Stimulated activated memory B cell treated with anti-CD40 and anti-IgM and Interleukin-4, amounts not matched to agents 10 μg/mL and 1 μg/mL and 100 μg/mL, for 72 hours (primary cell): ENCODE data around the gene RHBG.
"Not testable (repeated sequence)": the region's sequence is repeated elsewhere in the genome, so short reads cannot be mapped to it uniquely, and the experiment has no call there.

ENCODE experiments used
- ATAC-seq: fragments of 150-1000 bp; cut with Tn5 transposase; 2 replicates; pipeline ENCODE4 v1.10.0; 2021
- H3K27ac Mint-ChIP-seq: one replicate; pipeline ENCODE4 v1.8.0; 2022; ENCODE audit warnings: mild to moderate bottlenecking, mixed read lengths
- H3K27me3 Mint-ChIP-seq: one replicate; pipeline ENCODE4 v1.8.0; 2022; ENCODE audit warnings: mixed read lengths
- H3K36me3 Mint-ChIP-seq: one replicate; pipeline ENCODE4 v1.8.0; 2022; ENCODE audit warnings: mixed read lengths
- H3K4me1 Mint-ChIP-seq: one replicate; pipeline ENCODE4 v1.8.0; 2022; ENCODE audit warnings: mixed read lengths
- H3K4me3 Mint-ChIP-seq: one replicate; pipeline ENCODE4 v1.8.0; 2022; ENCODE audit warnings: mild to moderate bottlenecking, moderate library complexity, mixed read lengths
- H3K9me3 Mint-ChIP-seq: one replicate; pipeline ENCODE4 v1.8.0; 2022; ENCODE audit warnings: mixed read lengths

RHBG gene

GRCh38 chr1:156356262-156356874 lies 12.6 kb upstream of the RHBG start:
- Mint-ChIP-seq H3K4me1 (peaks cover 9% of the 10 kb centered on the region), H3K4me3 (no peak overlapping the region), H3K27ac (no peak overlapping the region), H3K27me3 (peaks cover 47% of the 10 kb centered on the region), H3K36me3 (no peaks in the 10 kb centered on the region), H3K9me3 (no peaks in the 10 kb centered on the region)
- ATAC-seq: no peak

- H3K27me3 Mint-ChIP-seq: peaks cover 47% of the 10 kb centered on the region
- no peak overlapping the region for H3K4me3 Mint-ChIP-seq
- no peak overlapping the region for H3K27ac Mint-ChIP-seq
- no peaks in the 10 kb centered on the region for H3K36me3 Mint-ChIP-seq
- H3K9me3 Mint-ChIP-seq: no peaks in the 10 kb centered on the region
- ATAC-seq: peak; percentile 86
- peaks cover 9% of the 10 kb centered on the region for H3K4me1 Mint-ChIP-seq
Observed at GRCh38 chr1:156356875-156357534, 12.0 kb upstream of the RHBG start.

- no peak overlapping the region for H3K27ac Mint-ChIP-seq
- H3K4me1 Mint-ChIP-seq: peaks cover 9% of the 10 kb centered on the region
- no peak overlapping the region for H3K4me3 Mint-ChIP-seq
Observed at GRCh38 chr1:156357977-156358376, 11.0 kb upstream of the RHBG start.

GRCh38 chr1:156358641-156359040 lies 10.4 kb upstream of the RHBG start:
- no peaks in the 10 kb centered on the region for H3K9me3 Mint-ChIP-seq
- H3K27ac Mint-ChIP-seq: no peak overlapping the region
- ATAC-seq: peak; percentile 28
- no peaks in the 10 kb centered on the region for H3K36me3 Mint-ChIP-seq
- H3K27me3 Mint-ChIP-seq: peaks cover 47% of the 10 kb centered on the region
- H3K4me3 Mint-ChIP-seq: no peak overlapping the region
- H3K4me1 Mint-ChIP-seq: peaks cover 9% of the 10 kb centered on the region

More at GRCh38 chr1:156357977-156358376, 11.0 kb upstream of the RHBG start:
- Mint-ChIP-seq H3K36me3 (no peaks in the 10 kb centered on the region), H3K9me3 (no peaks in the 10 kb centered on the region), H3K27me3 (peaks cover 47% of the 10 kb centered on the region)
- ATAC-seq: no peak

GRCh38 chr1:156359249-156359648 lies 9.8 kb upstream of the RHBG start:
- no peak overlapping the region for H3K27ac Mint-ChIP-seq
- H3K4me3 Mint-ChIP-seq: no peak overlapping the region
- no peaks in the 10 kb centered on the region for H3K36me3 Mint-ChIP-seq
- H3K27me3 Mint-ChIP-seq: peaks cover 51% of the 10 kb centered on the region
- no peaks in the 10 kb centered on the region for H3K9me3 Mint-ChIP-seq
- no peak for ATAC-seq
- peaks cover 9% of the 10 kb centered on the region for H3K4me1 Mint-ChIP-seq

GRCh38 chr1:156359973-156360372 lies 9.0 kb upstream of the RHBG start:
- no peaks in the 10 kb centered on the region for H3K9me3 Mint-ChIP-seq
- H3K4me3 Mint-ChIP-seq: no peak overlapping the region
- no peak overlapping the region for H3K27ac Mint-ChIP-seq
- H3K36me3 Mint-ChIP-seq: no peaks in the 10 kb centered on the region
- peaks cover 58% of the 10 kb centered on the region for H3K27me3 Mint-ChIP-seq
- H3K4me1 Mint-ChIP-seq: peaks cover 9% of the 10 kb centered on the region
- ATAC-seq: no peak

GRCh38 chr1:156360534-156360933 lies 8.5 kb upstream of the RHBG start:
- Mint-ChIP-seq H3K27me3 (peaks cover 61% of the 10 kb centered on the region), H3K9me3 (no peaks in the 10 kb centered on the region), H3K27ac (no peak overlapping the region), H3K36me3 (no peaks in the 10 kb centered on the region), H3K4me3 (no peak overlapping the region), H3K4me1 (peaks cover 9% of the 10 kb centered on the region)
- no peak for ATAC-seq

GRCh38 chr1:156365754-156366153 lies 3.3 kb upstream of the RHBG start:
- Mint-ChIP-seq H3K27ac (no peak overlapping the region), H3K9me3 (no peaks in the 10 kb centered on the region), H3K4me1 (peaks cover 8% of the 10 kb centered on the region), H3K4me3 (no peak overlapping the region), H3K27me3 (peaks cover 59% of the 10 kb centered on the region), H3K36me3 (no peaks in the 10 kb centered on the region)
- ATAC-seq: no peak

- ATAC-seq: no peak
- no peak overlapping the region for H3K27ac Mint-ChIP-seq
Observed at GRCh38 chr1:156366378-156367166, 2.4 kb upstream of the RHBG start.

GRCh38 chr1:156367383-156368156 lies 1.4 kb upstream of the RHBG start:
- H3K4me1 Mint-ChIP-seq: peaks cover 8% of the 10 kb centered on the region
- no peaks in the 10 kb centered on the region for H3K36me3 Mint-ChIP-seq
- H3K27me3 Mint-ChIP-seq: peaks cover 75% of the 10 kb centered on the region
- no peak for ATAC-seq
- H3K27ac Mint-ChIP-seq: no peak overlapping the region
- H3K4me3 Mint-ChIP-seq: no peak overlapping the region
- no peaks in the 10 kb centered on the region for H3K9me3 Mint-ChIP-seq

More at GRCh38 chr1:156366378-156367166, 2.4 kb upstream of the RHBG start:
- H3K4me1 Mint-ChIP-seq: peaks cover 8% of the 10 kb centered on the region
- H3K36me3 Mint-ChIP-seq: no peaks in the 10 kb centered on the region
- H3K27me3 Mint-ChIP-seq: peaks cover 65% of the 10 kb centered on the region
- H3K9me3 Mint-ChIP-seq: no peaks in the 10 kb centered on the region
- H3K4me3 Mint-ChIP-seq: no peak overlapping the region

GRCh38 chr1:156368157-156368658 lies 803 bp upstream of the RHBG start:
- H3K27me3 Mint-ChIP-seq: peaks cover 82% of the 10 kb centered on the region

GRCh38 chr1:156369685-156370286 lies 775 bp downstream of the RHBG start:
- H3K27me3 Mint-ChIP-seq: peaks cover 73% of the 10 kb centered on the region
- H3K27ac Mint-ChIP-seq, H3K4me3 Mint-ChIP-seq, H3K4me1 Mint-ChIP-seq, ATAC-seq, H3K36me3 Mint-ChIP-seq, H3K9me3 Mint-ChIP-seq: not testable (repeated sequence)

More at GRCh38 chr1:156368157-156368658, 803 bp upstream of the RHBG start:
- Mint-ChIP-seq H3K36me3 (no peaks in the 10 kb centered on the region), H3K4me3 (no peak overlapping the region), H3K27ac (no peak overlapping the region), H3K9me3 (no peaks in the 10 kb centered on the region), H3K4me1 (peaks cover 8% of the 10 kb centered on the region)
- no peak for ATAC-seq

GRCh38 chr1:156371553-156372264 lies 2.7 kb downstream of the RHBG start:
- H3K4me3 Mint-ChIP-seq: no peak overlapping the region
- no peak overlapping the region for H3K27ac Mint-ChIP-seq
- H3K36me3 Mint-ChIP-seq: no peaks in the 10 kb centered on the region
- peaks cover 57% of the 10 kb centered on the region for H3K27me3 Mint-ChIP-seq
- no peak for ATAC-seq
- H3K9me3 Mint-ChIP-seq: no peaks in the 10 kb centered on the region
- peaks cover 8% of the 10 kb centered on the region for H3K4me1 Mint-ChIP-seq

- Mint-ChIP-seq H3K9me3 (no peaks in the 10 kb centered on the region), H3K4me3 (no peak overlapping the region), H3K27me3 (peaks cover 52% of the 10 kb centered on the region), H3K36me3 (no peaks in the 10 kb centered on the region), H3K4me1 (peaks cover 8% of the 10 kb centered on the region), H3K27ac (no peak overlapping the region)
- ATAC-seq: no peak
Observed at GRCh38 chr1:156372265-156372586, 3.2 kb downstream of the RHBG start.
